Stimulated activated CD8-positive, alpha-beta memory T cell treated with anti-CD3 and anti-CD28 coated beads, Interleukin-12 subunit alpha, Interleukin-12 subunit beta, amount 100 ng/mL, for 4 hours (primary cell): ENCODE results near the gene ARHGAP6.
"Not testable (repeated sequence)": the region's sequence is repeated elsewhere in the genome, so short reads cannot be mapped to it uniquely, and the experiment has no call there.

Experiments
- DNase-seq: peaks from one replicate; pipeline ENCODE4 v3.0.0-alpha.2; 2020; ENCODE audit warnings: low read depth

Gene ARHGAP6

GRCh38 chrX:11242704-11243103 lies 423.0 kb downstream of the ARHGAP6 start:
- no peak for DNase-seq

DNA sequence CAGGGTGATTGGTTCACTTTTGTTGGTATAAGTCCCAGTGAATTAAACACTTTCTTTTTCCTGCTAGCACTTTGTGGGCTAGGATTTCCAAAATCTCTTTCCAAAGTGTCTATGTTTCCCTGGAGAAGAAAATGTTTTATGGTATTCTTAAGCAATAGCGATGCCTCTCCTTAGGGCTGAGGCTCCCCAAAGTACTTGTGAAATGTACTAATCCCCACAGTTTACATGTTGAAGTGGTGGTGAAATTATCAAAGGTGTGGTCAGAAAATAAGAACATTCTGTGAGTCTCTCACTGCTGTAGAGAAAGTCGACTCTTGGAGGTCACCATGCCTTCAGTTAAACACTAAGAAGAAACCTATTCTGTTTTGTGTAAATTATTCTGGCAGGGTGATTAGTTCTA lies 424.0 kb downstream of the ARHGAP6 start:
- DNase-seq: no peak

- DNase-seq: no peak
Observed at GRCh38 chrX:11239230-11239629, 426.5 kb downstream of the ARHGAP6 start.

DNA sequence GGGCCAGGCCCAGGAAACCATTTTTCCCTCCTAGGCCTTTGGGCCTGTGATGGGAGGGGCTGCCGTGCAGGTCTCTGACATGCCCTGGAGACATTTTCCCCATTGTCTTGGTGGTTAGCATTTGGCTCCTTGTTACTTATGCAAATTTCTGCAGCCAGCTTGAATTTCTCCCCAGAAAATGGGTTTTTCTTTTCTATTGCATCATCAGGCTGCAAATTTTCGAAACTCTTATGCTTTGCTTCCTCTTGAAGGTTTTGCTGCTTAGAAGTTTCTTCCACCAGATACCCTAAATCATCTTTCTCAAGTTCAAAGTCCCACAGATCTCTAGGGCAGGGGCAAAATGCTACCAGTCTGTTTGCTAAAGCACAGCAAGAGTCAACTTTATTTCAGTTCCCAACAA lies 430.3 kb downstream of the ARHGAP6 start:
- not testable (repeated sequence) for DNase-seq

GRCh38 chrX:11215191-11215921 lies 450.4 kb downstream of the ARHGAP6 start:
- DNase-seq: no peak

DNA sequence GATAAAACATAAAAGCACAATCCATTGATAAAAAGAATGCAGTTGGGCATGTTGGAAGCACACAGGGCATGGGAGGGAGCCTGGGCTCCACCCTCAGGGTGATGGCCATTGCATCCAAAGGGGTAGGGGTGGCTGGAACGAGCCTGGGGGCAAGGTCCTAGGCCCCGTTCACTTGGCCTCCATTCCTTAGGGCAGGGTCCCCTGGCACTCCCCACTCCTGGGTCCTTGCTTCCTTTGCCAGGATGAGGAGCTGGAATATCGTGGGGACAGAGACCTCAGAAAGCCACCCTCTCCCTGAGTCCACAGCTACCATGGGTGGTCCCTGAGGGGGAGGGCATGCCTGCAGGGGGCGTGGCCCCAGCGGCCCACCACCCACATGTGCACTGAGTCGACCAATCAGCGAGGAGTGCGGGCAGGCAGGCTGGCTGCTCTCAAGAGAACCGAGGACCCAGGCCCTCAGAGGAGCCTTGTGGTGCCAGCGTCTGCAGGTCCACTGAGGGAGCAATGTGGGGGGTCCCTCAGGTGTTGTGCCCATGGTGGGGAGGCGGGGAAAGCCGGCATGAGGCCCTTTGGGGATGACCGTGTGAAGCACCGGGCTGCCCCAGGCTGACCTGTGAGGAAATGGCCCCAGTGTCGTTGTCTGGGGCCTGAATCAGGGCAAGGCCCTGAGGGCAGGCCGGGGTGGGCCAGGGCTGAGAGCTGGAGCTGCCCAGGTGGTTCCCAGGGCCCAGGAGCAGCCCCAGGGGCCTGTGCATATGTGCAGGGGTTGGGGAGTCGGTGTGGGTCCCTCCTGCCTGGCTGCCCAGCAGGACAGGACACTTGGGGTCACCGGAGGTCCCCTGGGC lies 451.2 kb downstream of the ARHGAP6 start:
- no peak for DNase-seq

GRCh38 chrX:11212741-11213140 lies 453.0 kb downstream of the ARHGAP6 start:
- DNase-seq: no peak

DNA sequence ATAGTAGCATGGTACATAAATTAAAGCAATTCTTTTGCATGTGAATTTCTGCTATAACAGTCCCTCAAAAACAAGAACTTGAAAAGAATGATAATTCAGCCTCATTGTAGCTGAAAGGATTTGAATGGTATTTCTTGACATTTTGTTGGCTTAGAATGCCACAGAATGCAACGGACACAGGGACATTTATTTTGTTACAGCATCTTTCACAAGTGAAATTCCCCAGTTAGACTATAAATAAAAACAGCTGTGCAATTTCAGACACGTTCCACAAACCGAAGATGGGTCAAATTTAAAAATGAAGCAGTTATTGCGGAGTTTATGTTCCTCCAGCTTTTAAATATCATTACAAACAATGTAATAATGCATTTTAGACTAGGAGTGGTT lies 455.3 kb downstream of the ARHGAP6 start:
- no peak for DNase-seq

- DNase-seq: no peak
Observed at GRCh38 chrX:11209798-11210414, 455.8 kb downstream of the ARHGAP6 start.

DNA sequence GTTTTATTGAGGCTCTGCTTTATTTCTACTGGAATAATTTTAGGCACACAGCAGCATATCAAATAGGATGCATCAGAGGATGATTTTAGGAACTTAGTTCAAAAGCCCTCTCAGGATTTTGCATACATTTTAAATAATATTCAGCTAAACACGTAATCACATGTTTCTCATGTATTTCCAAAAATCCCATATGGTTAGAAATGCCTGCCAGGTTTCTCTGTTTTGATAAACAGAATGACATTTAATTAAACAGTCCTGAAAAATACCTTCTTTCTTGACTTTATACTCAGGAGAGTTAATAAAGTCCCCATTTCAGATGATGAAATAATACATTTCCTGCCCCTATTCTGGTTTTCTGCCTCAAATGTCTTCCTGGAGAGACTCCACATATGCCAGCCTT lies 459.0 kb downstream of the ARHGAP6 start:
- DNase-seq: no peak

DNA sequence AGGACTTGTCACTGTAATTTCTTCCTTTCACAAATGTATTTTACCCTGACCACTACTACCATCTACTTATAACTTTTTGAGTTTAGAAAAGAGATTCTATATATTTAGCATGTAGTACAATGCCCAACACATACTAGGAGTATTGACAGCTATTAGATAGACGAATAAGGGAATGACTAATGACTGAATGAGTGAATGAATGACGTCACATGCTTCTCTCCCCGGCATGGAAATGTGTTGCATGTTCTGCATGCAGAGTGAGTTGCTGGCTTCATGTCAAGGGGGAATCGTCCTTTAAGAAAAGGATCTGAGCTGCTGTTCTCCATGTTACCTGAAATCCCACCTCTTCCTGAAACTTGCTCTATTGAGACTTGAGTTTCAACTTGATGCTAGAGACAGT lies 459.9 kb downstream of the ARHGAP6 start:
- DNase-seq: no peak

GRCh38 chrX:11197671-11198070 lies 468.0 kb downstream of the ARHGAP6 start:
- DNase-seq: no peak

GRCh38 chrX:11196476-11196875 lies 469.2 kb downstream of the ARHGAP6 start:
- DNase-seq: no peak

GRCh38 chrX:11193035-11193469 lies 472.7 kb downstream of the ARHGAP6 start:
- DNase-seq: no peak

- no peak for DNase-seq
Observed at GRCh38 chrX:11190745-11191510, 474.8 kb downstream of the ARHGAP6 start.

- no peak for DNase-seq
Observed at GRCh38 chrX:11189097-11189496, 476.6 kb downstream of the ARHGAP6 start.

GRCh38 chrX:11188664-11189063 lies 477.1 kb downstream of the ARHGAP6 start:
- DNase-seq: no peak

GRCh38 chrX:11187001-11187400 lies 478.7 kb downstream of the ARHGAP6 start:
- no peak for DNase-seq

GRCh38 chrX:11185861-11186260 lies 479.9 kb downstream of the ARHGAP6 start:
- no peak for DNase-seq

DNA sequence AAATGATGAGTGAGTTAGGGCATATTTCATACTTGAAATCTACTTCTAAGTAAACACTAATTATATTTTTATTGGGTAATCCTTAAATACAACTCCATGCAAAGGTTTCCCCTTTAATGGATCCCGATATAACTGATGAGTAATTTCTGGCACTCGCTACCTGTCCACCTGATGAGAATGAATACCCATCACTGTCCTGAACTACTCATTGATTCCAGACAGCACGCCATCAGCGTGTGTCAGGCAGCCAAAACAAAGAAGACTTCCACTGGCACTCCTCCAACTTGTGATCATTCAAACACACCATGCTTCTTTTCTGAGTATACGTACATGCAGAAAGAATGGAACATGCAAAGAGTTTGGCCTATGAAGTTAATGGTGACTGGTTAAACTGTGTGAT lies 485.1 kb downstream of the ARHGAP6 start:
- no peak for DNase-seq

DNA sequence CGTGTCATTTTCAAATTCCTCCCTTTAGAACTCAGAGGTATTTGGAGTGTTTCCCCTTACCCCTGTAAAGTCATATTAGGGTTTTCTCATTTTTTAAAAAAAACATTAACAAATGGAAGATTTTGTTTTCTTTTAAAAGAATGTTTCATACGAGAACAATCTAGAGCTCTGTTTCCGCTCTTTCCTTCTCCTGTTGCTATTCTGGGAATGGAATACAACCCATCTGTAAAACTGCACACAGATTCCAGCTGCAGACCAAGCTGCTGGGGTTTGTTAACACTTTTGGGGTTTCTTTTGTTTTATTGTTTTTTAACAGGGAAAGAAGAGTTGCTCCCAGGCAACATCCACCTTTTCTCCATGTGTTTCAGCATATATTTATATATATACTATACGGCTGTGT lies 493.3 kb downstream of the ARHGAP6 start:
- DNase-seq: no peak

GRCh38 chrX:11171956-11172355 lies 493.8 kb downstream of the ARHGAP6 start:
- no peak for DNase-seq
